Measurements from ENCODE around the gene PLOD1. TPM values are rescaled to one million over a fixed set of nuclear protein-coding genes. Genes with fewer than 3 reads are reported as not detected.
"Not testable (repeated sequence)": the region's sequence is repeated elsewhere in the genome, so short reads cannot be mapped to it uniquely, and the experiment has no call there.

PLOD1 gene
- total and polyA plus RNA-seq, 5 donors from 2014 or later: 2.2 to 6.6 (median 3.2) TPM

DNA sequence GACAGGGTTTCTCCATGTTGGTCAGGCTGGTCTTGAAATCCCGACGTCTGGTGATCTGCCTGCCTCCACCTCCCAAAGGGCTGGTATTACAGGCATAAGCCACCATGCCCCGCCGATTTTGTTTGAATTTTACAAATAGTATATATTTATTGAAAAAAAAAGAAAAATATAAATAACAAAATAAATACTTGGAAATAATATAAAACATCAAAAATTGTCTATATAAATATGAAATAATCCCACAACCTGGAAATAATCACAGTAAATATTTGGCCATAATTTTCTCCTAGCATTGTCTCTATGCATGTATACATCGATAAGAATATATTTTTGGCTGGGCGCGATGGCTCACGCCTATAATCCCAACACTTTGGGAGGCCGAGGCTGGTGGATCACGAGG lies 2.7 kb upstream of the PLOD1 start:
- no peaks in the 10 kb centered on the region for H3K27me3 Mint-ChIP-seq
- no peak for DNase-seq
- ATAC-seq (ENCODE audit: low read depth in 2 of 2): no peak

DNA sequence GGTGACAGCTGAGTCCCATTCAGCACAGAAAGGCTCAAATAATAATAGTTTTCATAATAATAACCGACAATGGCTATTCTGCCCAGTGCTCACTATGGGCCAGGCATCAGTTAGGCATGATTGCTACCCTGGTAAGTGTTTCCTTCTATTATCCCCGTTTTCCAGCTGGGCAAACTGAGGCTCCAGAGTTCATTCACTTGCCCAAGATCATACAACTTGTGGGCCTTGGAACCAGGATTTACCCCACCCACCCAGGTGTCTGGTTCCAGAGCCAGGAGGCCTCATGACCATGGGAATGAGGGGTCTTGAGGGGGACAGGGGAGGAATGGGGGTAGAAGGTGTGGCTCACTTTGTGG lies 518 bp downstream of the PLOD1 start:
- Mint-ChIP-seq H3K4me1 (peaks cover 0 to 9% (median 5%) of the 10 kb centered on the region in 4 donors), H3K4me3 (peak overlapping the region; percentile 85 to 95 (median 88)), H3K36me3 (no peaks in the 10 kb centered on the region), H3K27ac (peak overlapping the region in 2 of 3 donors; percentile 9 to 65), H3K27me3 (no peaks in the 10 kb centered on the region), H3K9me3 (no peaks in the 10 kb centered on the region)
- H3K27ac ChIP-seq (ENCODE audit: insufficient read depth, low read length, poor library complexity, severe bottlenecking): no peak overlapping the region
- DNase-seq (no peak), ATAC-seq (ENCODE audit: low read depth in 2 of 2) (no peak)
- H3K27me3 ChIP-seq (ENCODE audit: control insufficient read depth, insufficient read depth, low read length): no peaks in the 10 kb centered on the region
- H3K36me3 ChIP-seq (ENCODE audit: control insufficient read depth, insufficient read depth, low read length): no peaks in the 10 kb centered on the region
- peaks cover 13% of the 10 kb centered on the region for H3K4me1 ChIP-seq (ENCODE audit: control insufficient read depth, insufficient read depth, low read length, poor library complexity, severe bottlenecking)
- H3K4me3 ChIP-seq (ENCODE audit: low read depth, low read length): peak overlapping the region; percentile 69
- H3K9me3 ChIP-seq (ENCODE audit: control insufficient read depth in 2 of 2, low read length in 2 of 2): no peaks in the 10 kb centered on the region

More for the DNA sequence above, 2.7 kb upstream of the PLOD1 start:
- no peaks in the 10 kb centered on the region for H3K9me3 Mint-ChIP-seq
- Histone ChIP-seq H3K9me3 (ENCODE audit: control insufficient read depth in 2 of 2, low read length in 2 of 2) (no peaks in the 10 kb centered on the region), H3K27me3 (ENCODE audit: control insufficient read depth, insufficient read depth, low read length) (no peaks in the 10 kb centered on the region), H3K27ac (ENCODE audit: insufficient read depth, low read length, poor library complexity, severe bottlenecking) (no peak overlapping the region), H3K36me3 (ENCODE audit: control insufficient read depth, insufficient read depth, low read length) (no peaks in the 10 kb centered on the region), H3K4me1 (ENCODE audit: control insufficient read depth, insufficient read depth, low read length, poor library complexity, severe bottlenecking) (peaks cover 13% of the 10 kb centered on the region), H3K4me3 (ENCODE audit: low read depth, low read length) (no peak overlapping the region)
- H3K4me1 Mint-ChIP-seq: peaks cover 0 to 9% (median 5%) of the 10 kb centered on the region in 4 donors
- H3K36me3 Mint-ChIP-seq: no peaks in the 10 kb centered on the region
- no peak overlapping the region for H3K27ac Mint-ChIP-seq
- peak overlapping the region in 2 of 4 donors; percentile 44 to 74 for H3K4me3 Mint-ChIP-seq

DNA sequence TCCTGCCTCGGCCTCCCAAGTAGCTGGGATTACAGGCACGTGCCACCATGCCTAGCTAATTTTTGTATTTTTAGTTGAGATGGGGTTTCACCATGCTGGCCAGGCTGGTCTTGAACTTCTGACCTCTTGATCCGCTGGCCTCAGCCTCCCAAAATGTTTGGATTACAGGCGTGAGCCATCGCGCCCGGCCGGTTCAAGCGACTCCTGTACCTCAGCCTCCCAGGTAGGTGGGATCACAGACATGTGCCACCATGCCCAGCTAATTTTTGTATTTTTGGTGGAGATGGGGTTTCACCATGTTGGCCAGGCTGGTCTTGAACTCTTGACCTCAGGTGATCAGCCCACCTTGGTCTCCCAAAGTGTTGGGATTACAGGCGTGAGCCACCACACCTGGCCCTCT lies 1.2 kb downstream of the PLOD1 start:
- not testable (repeated sequence) for H3K27me3 Mint-ChIP-seq; H3K27ac ChIP-seq (ENCODE audit: insufficient read depth, low read length, poor library complexity, severe bottlenecking); H3K36me3 ChIP-seq (ENCODE audit: control insufficient read depth, insufficient read depth, low read length); ATAC-seq (ENCODE audit: low read depth in 2 of 2); H3K27ac Mint-ChIP-seq; H3K9me3 Mint-ChIP-seq; H3K9me3 ChIP-seq (ENCODE audit: control insufficient read depth in 2 of 2, low read length in 2 of 2); H3K36me3 Mint-ChIP-seq; H3K4me3 ChIP-seq (ENCODE audit: low read depth, low read length); DNase-seq; H3K27me3 ChIP-seq (ENCODE audit: control insufficient read depth, insufficient read depth, low read length); H3K4me1 Mint-ChIP-seq
- H3K4me1 ChIP-seq (ENCODE audit: control insufficient read depth, insufficient read depth, low read length, poor library complexity, severe bottlenecking): peaks cover 13% of the 10 kb centered on the region
- H3K4me3 Mint-ChIP-seq: peak overlapping the region in 2 of 4 donors; percentile 27 to 35

DNA sequence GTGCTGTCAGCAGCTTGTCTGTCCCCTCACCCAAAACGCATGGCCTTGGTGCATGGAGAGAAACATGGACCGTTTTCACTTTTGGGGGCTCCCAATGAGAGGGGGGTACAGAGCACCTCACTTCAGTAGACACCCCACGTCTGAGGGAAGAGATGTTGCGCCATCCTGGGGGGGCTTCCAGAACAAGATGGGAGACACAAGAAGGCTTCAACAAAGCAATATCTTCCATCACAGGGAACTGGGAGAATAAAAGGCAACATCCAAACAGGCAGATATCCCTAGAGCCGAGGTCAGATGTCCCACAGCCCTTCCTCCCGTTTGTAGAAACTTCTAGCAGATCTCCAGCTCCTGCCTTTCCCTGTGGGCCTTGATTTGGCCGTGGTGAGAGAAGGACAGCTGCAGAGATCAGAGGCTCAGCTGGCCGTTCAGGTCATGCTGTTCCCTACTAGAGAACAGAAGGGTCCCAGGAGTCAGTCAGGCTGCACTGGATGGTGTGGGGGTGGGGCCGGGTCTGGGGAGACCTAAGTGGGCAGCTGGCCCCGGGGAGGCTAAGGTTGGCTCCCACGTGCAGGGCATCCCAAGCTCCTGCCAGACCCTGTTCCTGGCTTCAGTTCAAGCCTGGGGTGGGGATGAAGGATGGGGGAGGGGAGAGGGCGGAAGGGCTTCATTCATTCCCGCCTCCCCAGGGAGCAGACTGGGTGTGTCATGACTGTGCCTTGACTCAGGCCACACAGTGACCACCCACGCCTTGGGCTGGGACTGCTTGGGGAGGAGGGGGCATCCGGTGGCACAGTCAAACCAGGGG lies 4.4 kb downstream of the PLOD1 start:
- no peak for DNase-seq
- H3K27me3 Mint-ChIP-seq: no peaks in the 10 kb centered on the region
- no peak overlapping the region for H3K27ac Mint-ChIP-seq
- ATAC-seq (ENCODE audit: low read depth in 2 of 2): no peak
- no peaks in the 10 kb centered on the region for H3K27me3 ChIP-seq (ENCODE audit: control insufficient read depth, insufficient read depth, low read length)
- H3K4me1 Mint-ChIP-seq: peaks cover 0 to 7% (median 4%) of the 10 kb centered on the region in 4 donors
- H3K36me3 Mint-ChIP-seq: no peaks in the 10 kb centered on the region
- H3K9me3 ChIP-seq (ENCODE audit: control insufficient read depth in 2 of 2, low read length in 2 of 2): no peaks in the 10 kb centered on the region
- no peaks in the 10 kb centered on the region for H3K9me3 Mint-ChIP-seq
- peaks cover 13% of the 10 kb centered on the region for H3K4me1 ChIP-seq (ENCODE audit: control insufficient read depth, insufficient read depth, low read length, poor library complexity, severe bottlenecking)
- H3K4me3 Mint-ChIP-seq: no peak overlapping the region
- H3K4me3 ChIP-seq (ENCODE audit: low read depth, low read length): no peak overlapping the region
- H3K36me3 ChIP-seq (ENCODE audit: control insufficient read depth, insufficient read depth, low read length): no peaks in the 10 kb centered on the region
- H3K27ac ChIP-seq (ENCODE audit: insufficient read depth, low read length, poor library complexity, severe bottlenecking): no peak overlapping the region

DNA sequence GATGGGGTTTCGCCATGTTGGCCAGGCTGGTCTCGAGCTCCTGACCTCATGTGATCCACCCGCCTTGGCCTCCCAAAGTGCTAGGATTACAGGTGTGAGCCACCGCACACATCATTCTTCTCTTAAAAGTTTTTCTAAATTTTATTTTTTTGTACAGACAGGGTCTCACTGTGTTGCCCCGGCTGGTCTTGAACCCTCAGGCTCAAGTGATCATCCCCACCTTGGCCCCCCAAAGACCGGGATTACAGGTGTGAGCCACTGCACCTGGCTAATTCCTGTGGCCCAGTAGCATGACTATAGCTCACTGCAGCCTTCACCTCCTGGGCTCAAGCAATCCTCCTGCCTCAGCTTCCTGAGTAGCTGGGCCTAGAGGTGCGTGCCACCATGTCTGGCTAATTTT lies 5.3 kb downstream of the PLOD1 start:
- not testable (repeated sequence) for H3K9me3 Mint-ChIP-seq; H3K27me3 Mint-ChIP-seq; H3K27ac ChIP-seq (ENCODE audit: insufficient read depth, low read length, poor library complexity, severe bottlenecking); DNase-seq; H3K4me1 Mint-ChIP-seq; H3K36me3 ChIP-seq (ENCODE audit: control insufficient read depth, insufficient read depth, low read length); ATAC-seq (ENCODE audit: low read depth in 2 of 2); H3K4me3 ChIP-seq (ENCODE audit: low read depth, low read length); H3K27me3 ChIP-seq (ENCODE audit: control insufficient read depth, insufficient read depth, low read length); H3K9me3 ChIP-seq (ENCODE audit: control insufficient read depth in 2 of 2, low read length in 2 of 2); H3K27ac Mint-ChIP-seq; H3K36me3 Mint-ChIP-seq; H3K4me1 ChIP-seq (ENCODE audit: control insufficient read depth, insufficient read depth, low read length, poor library complexity, severe bottlenecking); H3K4me3 Mint-ChIP-seq

DNA sequence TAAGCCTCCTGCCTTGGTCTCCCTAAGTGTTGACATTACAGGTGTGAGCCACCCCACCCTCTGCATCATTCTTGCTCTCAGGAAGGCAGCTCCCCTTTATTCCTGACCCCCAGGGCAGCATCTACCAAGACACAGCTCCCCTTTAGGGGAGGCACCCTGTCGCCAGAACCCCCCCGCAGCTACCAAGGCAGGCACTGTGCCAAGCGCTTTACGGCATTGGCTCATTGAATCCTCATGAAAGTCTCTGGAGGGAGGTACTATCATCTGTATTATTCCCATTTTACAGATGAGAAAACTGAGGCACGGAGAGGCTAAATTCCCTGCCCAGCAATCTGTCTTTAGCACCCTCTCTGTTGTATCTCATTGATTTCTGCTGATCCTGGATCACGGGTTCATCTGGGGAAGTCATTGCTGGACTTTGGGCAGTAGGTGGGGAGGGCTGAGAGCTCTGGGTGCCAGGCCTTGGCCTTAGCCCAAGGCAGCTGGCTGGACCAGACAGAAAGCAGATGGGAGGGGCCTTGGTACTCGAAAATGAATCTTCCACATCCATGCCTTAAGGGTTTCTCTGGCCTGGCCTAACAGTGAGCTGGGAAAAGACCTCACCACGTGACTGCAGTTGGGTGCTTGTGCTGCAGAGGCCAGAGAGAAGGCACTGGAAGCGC lies 5.9 kb downstream of the PLOD1 start:
- DNase-seq (no peak), ATAC-seq (ENCODE audit: low read depth in 2 of 2) (no peak)
- Mint-ChIP-seq H3K4me1 (peaks cover 0 to 2% (median 0%) of the 10 kb centered on the region in 4 donors), H3K4me3 (no peak overlapping the region), H3K27ac (no peak overlapping the region), H3K27me3 (no peaks in the 10 kb centered on the region), H3K36me3 (no peaks in the 10 kb centered on the region), H3K9me3 (no peaks in the 10 kb centered on the region)
- no peaks in the 10 kb centered on the region for H3K27me3 ChIP-seq (ENCODE audit: control insufficient read depth, insufficient read depth, low read length)
- H3K27ac ChIP-seq (ENCODE audit: insufficient read depth, low read length, poor library complexity, severe bottlenecking): no peak overlapping the region
- no peaks in the 10 kb centered on the region for H3K36me3 ChIP-seq (ENCODE audit: control insufficient read depth, insufficient read depth, low read length)
- no peaks in the 10 kb centered on the region for H3K4me1 ChIP-seq (ENCODE audit: control insufficient read depth, insufficient read depth, low read length, poor library complexity, severe bottlenecking)
- H3K9me3 ChIP-seq (ENCODE audit: control insufficient read depth in 2 of 2, low read length in 2 of 2): no peaks in the 10 kb centered on the region
- H3K4me3 ChIP-seq (ENCODE audit: low read depth, low read length): no peak overlapping the region

DNA sequence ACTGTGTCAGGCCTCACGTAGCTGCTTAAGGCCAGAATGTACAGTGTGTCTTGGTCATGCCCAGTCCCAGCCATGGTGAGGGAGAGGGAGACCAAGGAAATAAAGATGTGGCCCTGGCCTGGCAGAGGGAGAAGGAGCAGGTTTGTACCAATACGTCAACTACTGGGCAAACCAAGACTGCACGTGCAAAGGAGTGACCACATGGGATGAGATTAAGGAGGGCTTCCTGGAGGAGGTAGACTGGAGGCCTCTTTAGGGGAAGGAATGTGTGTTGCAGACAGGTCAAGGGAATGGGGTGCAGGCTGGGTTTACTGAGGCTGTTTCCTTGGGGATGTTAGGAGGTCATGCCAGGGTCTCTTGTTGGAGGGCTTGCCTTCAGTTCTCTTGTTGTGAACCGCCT lies 7.8 kb downstream of the PLOD1 start:
- Histone ChIP-seq H3K27ac (ENCODE audit: insufficient read depth, low read length, poor library complexity, severe bottlenecking) (no peak overlapping the region), H3K4me1 (ENCODE audit: control insufficient read depth, insufficient read depth, low read length, poor library complexity, severe bottlenecking) (no peaks in the 10 kb centered on the region), H3K36me3 (ENCODE audit: control insufficient read depth, insufficient read depth, low read length) (no peaks in the 10 kb centered on the region), H3K4me3 (ENCODE audit: low read depth, low read length) (no peak overlapping the region), H3K9me3 (ENCODE audit: control insufficient read depth in 2 of 2, low read length in 2 of 2) (no peaks in the 10 kb centered on the region), H3K27me3 (ENCODE audit: control insufficient read depth, insufficient read depth, low read length) (no peaks in the 10 kb centered on the region)
- Mint-ChIP-seq H3K4me3 (no peak overlapping the region), H3K36me3 (no peaks in the 10 kb centered on the region), H3K27me3 (no peaks in the 10 kb centered on the region), H3K9me3 (no peaks in the 10 kb centered on the region), H3K4me1 (peaks cover 0 to 2% (median 0%) of the 10 kb centered on the region in 4 donors), H3K27ac (no peak overlapping the region)
- no peak for ATAC-seq (ENCODE audit: low read depth in 2 of 2)
- no peak for DNase-seq

DNA sequence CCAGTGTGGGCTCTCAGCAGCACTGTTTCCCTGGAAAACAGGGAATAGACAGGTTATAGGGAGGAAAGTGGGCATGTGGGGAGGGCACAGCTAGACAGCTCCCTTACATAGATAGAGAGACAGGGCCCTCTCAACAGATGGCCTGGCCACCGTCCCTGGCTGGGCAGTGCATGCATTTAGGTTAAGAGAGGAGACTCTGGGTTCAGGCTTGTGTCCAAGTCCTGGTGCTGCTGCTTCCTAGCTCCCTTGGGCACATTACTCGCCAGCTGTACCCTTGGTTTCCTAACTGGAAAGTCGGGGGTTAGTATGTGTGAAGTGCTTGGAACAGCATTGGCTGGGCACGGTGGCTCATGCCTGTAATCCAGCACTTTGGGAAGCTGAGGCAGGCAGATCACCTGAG lies 9.1 kb downstream of the PLOD1 start:
- Histone ChIP-seq H3K4me1 (ENCODE audit: control insufficient read depth, insufficient read depth, low read length, poor library complexity, severe bottlenecking) (no peaks in the 10 kb centered on the region), H3K4me3 (ENCODE audit: low read depth, low read length) (no peak overlapping the region), H3K27me3 (ENCODE audit: control insufficient read depth, insufficient read depth, low read length) (no peaks in the 10 kb centered on the region), H3K9me3 (ENCODE audit: control insufficient read depth in 2 of 2, low read length in 2 of 2) (no peaks in the 10 kb centered on the region), H3K27ac (ENCODE audit: insufficient read depth, low read length, poor library complexity, severe bottlenecking) (no peak overlapping the region), H3K36me3 (ENCODE audit: control insufficient read depth, insufficient read depth, low read length) (no peaks in the 10 kb centered on the region)
- Mint-ChIP-seq H3K9me3 (no peaks in the 10 kb centered on the region), H3K27me3 (no peaks in the 10 kb centered on the region), H3K27ac (no peak overlapping the region), H3K4me1 (peaks cover 0 to 2% (median 0%) of the 10 kb centered on the region in 4 donors), H3K36me3 (no peaks in the 10 kb centered on the region), H3K4me3 (no peak overlapping the region)
- no peak for ATAC-seq (ENCODE audit: low read depth in 2 of 2)
- DNase-seq: no peak
